Amniotic epithelial cell (primary cell): ENCODE measurements around the gene TMEM217.
A peak's percentile ranks its signal among the peaks of the same experiment; 100 is the strongest.
"Not testable (repeated sequence)": the region's sequence is repeated elsewhere in the genome, so short reads cannot be mapped to it uniquely, and the experiment has no call there.

Experiments
- DNase-seq: peaks from one replicate; pipeline ENCODE4 v3.0.0-alpha.2; 2010; ENCODE audit warnings: low read depth

Gene TMEM217

DNA sequence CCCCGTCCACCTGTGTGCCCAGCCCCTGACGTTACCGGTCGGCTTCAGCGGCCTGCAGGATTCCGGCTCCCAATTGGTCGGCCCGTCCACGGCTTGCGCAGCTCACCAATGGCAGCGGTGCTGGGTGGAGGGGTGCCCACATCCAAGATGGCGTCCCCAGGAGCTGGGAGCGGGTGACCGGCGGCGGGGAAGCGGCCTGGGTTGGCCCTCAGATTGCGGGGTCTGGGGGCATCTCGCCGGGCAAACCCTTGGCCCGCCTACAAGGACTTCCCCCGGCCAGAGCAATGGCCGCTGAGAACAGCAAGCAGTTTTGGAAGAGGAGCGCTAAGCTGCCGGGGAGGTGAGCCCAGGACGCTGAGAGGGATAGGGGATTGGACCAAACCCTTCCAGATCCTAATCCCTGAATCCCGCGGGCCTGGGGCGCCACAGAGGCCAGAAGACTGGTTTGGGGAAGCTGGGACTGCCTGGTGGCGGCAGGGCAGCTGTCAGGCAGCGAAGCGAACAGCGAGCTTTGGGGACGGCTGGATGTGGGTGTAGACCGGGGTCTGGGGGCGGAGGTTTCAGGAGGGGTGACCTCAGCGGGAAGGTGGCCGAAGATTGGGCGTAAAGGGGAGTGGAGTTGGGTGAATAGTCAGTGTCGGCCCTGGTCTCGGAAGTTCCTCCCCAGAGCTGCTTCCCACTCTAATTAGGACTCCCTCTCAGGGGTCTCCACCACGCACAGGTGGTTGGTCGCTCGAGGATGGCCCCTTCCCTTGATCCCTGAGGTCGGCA lies at the start of gene TMEM217, which contains the start of gene TBC1D22B:
Gene TMEM217, minus strand, starts transcription at position 511 of the 771 bp plus-strand sequence. CDS start 39,114 bp downstream, outside the sequence.
Gene TBC1D22B, plus strand, starts transcription at position 139 of the 771 bp plus-strand sequence. Its CDS starts 146 bp downstream, at position 285.
- DNase-seq: peak; percentile 93

DNA sequence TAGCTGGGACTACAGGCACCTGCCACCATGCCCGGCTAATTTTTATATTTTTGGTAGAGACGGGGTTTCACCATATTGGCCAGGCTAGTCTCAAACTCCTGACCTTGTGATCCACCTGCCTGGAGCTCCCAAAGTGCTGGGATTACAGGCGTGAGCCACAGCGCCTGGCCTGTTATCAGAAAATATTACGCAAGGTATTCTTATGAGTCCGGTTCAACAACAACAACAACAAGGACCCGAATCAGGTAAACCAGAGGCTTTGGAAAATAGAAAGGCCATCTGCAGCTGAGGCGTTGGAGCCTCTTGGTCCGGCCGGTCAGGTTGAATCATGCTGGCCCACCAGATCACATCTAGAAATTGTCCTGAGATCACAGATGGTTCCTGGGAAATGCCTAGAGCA lies 49.5 kb upstream of the TMEM217 start:
- peak; percentile 18 for DNase-seq

DNA sequence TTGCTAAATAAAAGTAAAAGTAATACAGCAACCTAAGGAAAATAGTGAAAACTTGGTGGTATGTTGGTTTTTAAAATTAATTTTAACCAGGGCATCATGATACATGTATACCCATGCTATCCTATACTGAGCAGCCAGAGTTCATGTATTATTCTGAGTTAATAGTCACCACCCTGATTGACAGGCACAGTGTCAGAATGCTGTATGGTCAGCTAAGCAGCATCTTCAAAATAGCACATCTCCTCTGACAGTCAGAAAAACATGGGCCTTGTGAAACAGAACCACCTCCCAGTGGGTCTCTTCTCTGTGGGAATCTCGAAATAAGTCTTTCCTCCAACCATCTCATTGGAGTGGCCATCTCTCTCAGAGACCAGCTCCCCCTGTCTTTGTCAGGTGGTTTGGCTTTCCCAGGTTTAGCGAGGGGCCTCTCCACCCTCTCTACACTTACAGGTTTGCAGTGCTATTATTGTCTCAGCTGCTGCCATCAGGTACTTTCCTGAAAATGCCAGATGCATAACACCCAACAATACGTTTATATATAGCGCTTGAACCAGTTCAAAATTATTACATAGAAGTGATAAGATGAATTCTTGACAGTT lies 48.8 kb upstream of the TMEM217 start:
- no peak for DNase-seq

DNA sequence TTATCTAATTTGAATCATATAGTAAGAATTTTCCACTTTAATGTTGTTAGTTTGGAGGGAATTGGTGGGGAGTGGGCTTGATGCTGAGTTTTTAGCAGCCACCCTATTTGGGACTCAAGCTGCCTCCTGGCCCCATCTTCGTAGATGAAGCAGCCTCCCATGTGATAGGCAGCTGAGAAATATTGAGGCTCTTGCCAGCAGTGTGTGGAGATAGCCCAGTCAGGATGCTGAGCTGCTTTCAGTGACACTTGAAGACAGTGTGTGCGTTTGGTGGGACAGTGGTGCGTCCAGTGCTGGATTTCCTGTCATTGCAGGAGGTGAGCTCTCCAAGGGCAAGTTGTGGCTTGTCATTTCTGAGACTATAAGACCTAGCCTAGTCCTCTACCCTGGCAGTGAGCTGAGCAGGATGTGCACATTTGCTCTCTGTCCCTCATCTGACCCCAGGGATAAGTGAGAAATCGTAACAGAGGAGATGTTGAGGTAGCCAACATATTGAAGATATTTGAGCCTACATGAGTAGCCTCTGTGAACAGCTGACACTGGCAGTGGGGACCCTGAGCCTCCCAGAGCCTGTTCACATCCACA lies 48.0 kb upstream of the TMEM217 start:
- no peak for DNase-seq

DNA sequence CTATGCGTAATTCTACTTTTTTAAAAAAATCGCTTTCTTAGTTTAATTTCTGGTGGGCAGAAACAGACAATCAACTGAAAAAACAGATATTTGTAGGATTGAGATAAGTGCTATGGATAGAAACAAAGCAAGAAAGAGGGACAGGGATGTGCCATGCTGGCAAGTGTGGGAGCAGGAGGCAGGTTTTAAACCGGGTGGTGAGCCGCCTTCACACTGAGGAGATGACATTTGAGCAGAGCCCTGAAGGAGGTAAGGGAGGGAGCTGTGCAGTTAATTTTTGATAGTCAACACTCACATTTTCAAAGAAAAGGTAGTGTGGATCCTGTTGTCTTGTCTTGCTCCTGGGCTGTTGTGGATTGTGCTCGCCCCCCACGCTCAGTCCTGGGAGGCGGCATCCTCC lies 46.8 kb upstream of the TMEM217 start:
- no peak for DNase-seq

DNA sequence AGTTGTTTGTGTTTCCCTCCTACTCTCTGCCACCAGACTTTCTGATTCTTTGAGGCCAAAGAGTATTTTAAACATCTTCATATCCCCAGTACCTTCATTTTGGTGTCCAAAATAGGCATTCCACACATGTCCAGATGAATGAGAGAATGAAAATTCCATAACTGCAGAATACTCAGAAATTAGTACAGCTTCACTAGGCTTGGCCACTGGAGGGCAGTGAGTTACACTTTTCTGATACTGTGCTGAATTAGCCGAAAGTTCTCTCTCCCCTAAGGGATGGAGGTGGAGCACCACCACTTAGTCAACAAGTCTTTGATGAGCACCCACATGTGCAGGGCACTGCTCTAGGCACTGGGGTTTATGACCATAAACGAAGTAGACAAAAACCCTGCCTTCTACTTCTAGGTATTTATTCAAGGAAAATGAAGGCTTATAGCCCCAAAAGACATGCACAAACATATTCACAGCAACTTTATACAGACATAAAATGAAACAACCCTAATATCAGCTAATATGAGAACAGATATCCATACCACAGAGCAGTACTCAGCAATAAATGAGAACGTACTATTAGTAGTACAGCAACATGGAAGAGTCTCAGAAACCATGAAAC lies 46.1 kb upstream of the TMEM217 start:
- DNase-seq: peak; percentile 52

DNA sequence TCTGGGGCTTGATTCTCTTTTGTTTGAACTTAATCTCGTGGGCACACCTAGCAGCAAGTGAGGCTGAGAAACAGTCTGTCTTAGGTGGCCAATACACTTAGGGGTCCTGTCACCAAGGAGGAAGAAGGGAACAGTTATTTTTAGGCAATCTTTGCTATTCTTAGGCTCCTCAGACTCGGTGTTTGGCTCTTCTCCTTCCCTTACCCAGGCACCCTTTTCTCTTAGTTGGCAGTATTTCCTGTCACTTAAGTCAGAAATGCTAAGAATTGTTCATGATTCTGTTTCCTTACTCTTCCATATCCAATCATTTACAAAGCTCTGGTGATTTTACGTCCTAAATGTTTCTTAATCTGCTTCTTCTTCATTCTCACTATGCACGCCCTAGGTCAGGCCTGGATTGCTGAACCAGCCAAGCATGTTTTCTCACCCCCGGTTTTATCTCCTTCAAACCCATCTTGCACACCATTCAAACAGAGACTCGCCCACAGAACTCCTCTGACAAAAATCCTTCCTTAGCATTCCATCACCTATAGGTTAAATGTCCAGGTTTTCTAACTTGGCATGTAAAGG lies 45.2 kb upstream of the TMEM217 start:
- no peak for DNase-seq

DNA sequence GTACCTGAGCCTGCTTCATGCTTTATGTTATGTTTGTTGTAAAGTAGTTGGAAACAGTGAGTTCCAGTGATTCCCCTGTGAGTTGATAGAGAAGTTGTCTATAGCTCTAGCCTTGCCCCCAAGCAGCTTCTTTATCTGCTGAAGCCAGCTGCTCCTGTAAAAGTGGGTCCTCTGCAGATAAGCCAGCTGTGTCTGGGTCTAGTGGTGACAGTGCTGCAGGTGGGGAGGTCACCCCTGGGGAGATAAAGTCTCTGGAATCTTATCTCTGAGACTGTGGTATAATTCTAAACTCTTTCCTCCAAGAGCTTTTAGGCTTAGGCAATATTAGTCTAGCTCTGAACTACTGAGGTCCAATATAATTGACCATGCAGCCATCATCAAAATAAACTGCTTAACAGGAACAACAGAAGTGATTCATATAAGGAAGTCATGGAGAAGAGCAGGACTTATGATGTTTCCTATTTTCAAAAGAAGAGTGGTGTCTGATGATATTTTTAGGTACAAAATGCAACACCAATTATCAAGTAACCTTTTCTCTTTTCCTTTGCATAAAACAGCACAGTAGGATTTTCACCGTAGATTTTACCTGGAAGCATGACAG lies 44.2 kb upstream of the TMEM217 start:
- no peak for DNase-seq

DNA sequence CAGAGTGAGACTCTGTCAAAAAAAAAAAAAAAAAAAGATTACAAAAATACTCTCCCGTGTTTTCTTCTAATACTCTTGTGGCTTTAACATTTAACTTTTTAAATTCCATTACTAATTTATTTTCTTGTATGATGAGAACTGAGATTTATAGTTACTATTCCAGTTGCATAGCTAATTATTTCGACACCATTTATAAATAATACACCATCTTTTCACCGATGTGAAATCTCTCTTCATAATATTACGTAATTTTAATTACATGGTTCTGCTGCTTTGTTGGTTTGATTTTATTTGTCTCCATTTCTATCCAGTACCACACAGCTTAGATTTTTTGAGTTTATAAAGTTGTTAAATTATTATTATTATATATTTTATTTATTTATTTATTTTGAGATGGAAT lies 42.0 kb upstream of the TMEM217 start:
- no peak for DNase-seq

DNA sequence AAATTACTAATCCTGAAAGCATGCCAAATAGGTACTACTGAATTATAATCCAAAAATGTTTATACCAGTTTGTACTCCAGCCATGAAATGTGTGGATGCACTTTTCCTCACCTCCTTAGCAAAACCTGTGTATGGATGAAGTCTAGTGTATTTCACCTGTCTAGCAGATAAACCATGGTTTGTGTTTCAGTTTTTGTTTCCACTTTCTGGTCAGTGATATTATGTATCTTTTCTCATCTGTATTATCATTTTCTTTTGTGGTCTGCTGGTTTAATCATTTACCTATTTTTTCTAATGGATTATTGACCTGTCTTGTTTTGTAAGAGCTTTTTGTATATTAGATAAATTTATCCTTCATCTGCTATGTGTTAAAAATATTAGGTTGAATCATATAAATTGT lies 41.0 kb upstream of the TMEM217 start:
- no peak for DNase-seq

DNA sequence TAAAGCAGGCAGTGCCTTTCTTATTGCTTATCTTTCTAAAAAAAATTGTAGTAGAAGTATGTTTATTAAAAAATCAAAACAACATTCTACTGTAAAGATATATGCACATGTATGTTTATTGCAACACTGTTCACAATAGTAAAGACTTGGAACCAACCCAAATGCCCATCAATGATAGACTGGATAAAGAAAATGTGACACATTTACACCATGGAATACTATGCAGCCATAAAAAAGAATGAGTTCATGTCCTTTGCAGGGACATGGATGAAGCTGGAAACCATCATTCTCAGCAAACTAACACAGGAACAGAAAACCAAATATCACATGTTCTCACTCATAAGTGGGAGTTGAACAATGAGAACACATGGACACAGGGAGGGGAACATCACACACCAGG lies 39.7 kb upstream of the TMEM217 start:
- DNase-seq: not testable (repeated sequence)

DNA sequence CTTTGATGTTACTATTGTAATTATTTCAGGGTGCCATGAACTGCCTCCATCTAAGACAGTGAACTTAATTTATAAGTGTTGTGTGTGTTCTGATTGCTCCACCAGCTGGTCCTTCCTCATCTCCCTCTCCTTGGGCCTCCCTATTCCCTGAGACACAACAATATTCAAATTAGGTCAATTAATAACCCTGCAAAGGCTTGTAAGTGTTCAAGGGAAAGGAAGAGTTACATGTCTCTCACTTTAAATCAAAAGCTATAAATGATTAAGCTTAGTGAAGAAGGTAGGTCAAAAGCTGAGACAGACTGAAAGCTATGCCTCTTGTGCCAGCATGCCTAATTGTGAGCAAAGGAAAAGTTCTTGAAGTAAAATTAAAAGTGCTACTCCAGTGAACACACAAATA lies 35.5 kb upstream of the TMEM217 start:
- no peak for DNase-seq

DNA sequence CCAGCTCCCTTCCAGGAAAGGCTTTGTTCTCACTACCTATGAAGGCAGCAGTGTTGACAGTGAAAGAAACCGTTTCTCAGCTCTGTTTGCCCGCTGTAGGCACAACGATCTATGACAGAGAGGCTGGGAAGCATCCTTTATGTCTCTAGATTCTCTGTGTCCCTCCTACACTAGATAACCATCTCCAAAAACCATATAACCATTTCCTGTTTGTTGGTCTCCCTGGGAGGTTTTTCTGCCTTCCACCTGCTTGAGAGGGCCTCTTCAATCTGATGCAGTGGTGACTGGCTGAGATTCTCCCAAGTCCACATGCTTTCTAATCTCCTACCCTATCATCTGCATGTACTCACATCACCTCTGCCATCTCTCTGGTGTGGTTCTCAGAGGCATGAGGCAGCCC lies 32.0 kb upstream of the TMEM217 start:
- no peak for DNase-seq

DNA sequence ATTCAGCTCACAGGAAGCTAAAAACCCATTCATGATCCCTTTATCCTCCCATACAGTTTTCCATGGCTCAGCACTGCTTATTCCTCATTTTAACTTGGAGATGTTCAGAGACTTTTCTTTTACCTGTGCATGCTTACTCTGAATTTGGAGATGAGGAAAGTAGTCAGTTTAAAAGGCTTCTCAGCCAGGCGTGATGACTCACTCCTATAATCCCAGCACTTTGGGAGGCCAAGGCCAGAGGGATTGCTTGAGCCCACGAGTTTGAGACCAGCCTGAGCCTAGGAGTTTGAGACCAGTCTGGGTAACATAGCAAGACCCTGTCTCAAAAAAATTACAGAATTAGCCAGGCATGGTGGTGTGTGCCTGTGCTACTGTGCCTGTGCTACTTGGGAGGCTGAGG lies 30.3 kb upstream of the TMEM217 start:
- peak; percentile 33 for DNase-seq

DNA sequence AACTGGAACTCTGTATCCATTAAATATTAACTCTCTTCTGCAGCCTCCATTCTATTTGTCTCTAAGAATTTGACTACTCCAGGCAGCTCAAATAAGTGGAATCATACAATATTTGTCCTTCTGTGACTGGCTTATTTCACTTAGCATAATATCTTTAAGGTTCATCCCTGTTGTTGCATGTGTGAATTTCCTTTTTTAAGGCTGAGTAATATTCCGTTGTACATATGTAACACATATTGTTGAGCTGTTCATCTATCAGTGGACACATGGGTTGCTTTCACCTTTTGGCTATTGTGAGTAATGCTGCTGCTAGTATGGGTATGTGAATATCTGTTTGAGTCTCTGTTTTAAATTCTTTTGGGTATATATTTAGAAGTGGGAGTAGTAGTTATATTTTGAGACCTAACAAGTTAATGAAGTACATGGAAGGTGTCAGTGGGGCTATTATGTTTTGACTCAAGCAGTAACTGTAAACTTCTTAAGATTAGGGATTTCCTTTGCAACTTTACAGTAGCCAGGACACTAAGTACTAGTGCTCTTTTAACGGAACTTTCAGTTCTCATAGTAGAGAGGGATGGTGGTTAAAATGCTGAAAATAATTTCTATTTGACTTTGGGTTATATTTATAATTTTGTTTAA lies 29.7 kb upstream of the TMEM217 start:
- DNase-seq: no peak

DNA sequence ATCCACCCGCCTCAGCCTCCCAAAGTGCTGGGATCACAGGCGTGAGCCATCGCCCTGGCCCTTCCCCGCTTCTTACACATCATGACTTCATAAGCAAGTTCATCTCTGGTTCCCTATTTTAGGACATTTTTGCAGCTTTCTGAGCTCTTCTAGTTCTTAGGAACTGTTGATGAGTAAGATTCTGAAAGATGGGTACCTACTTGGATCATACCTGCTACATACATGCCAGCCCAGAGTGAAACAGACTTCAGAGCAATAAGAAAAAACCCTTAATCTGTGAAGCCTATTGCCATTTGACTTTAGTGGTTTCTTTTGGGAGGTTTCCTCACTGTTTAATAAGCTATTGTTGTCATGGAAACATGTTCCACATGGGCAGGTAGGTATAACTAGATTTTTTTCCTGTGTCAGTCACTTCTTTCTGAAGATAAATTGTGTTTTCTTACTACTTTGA lies 27.9 kb upstream of the TMEM217 start:
- DNase-seq: no peak

DNA sequence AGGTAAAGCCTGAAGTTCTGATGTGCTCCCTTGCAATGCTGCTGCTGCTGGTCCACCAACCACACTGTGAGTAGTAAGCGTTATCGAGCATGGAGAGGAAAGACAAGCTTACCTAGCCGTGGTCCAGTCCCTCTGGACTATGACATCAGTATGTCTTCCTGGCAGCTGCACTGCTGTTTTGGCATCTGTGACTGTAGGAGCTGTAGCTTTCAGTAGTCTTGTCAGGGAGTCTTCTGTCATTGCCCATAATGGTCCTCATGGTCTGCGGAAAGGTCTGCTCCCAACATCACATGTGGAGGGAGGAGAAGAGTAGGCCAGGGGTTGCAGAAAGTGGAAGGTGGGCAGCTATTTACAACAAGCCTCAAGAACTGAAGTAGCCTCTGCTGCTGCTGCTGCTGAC lies 26.8 kb upstream of the TMEM217 start:
- no peak for DNase-seq

DNA sequence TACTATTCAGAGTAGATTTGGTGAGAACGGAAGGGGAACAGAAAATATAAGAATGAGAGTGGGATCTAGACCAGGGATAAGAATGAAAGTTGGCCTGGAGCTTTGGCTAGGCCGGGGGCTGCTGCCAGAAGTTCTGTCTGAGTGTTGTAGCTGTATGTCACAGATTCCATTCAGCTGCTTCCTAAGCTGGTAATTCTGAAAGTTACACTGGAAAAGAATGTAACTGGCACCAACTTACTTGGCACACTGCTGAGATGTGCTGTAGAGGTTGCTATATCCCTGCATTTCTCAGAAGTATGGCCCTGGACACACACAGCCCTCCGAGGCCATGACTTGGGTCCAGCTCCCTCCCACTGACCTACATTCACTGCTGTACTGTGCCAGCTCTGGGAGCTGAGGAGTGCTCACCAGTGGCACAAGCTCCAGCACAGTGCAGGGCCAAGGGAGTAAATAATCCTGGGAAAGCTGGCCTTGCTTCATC lies 25.8 kb upstream of the TMEM217 start:
- peak; percentile 31 for DNase-seq

DNA sequence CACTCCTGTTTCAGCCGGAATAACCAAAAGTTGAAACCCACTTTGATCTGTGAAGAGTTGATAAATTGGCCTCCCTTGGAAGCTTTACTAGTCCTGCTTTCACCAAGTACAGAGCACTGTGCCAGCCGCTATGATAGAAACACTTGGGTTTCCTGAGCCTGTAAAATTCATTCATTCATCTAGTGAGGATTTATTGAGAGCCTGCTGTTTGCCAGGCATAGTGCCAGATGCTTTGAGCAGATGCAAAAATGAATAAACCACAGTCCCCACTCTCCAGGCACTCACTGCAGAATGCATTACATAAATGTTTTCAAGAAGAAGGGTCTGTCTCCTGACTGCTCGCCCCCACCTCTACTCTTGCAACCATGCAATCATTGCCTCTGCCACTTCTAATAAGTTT lies 25.3 kb upstream of the TMEM217 start:
- peak; percentile 29 for DNase-seq

DNA sequence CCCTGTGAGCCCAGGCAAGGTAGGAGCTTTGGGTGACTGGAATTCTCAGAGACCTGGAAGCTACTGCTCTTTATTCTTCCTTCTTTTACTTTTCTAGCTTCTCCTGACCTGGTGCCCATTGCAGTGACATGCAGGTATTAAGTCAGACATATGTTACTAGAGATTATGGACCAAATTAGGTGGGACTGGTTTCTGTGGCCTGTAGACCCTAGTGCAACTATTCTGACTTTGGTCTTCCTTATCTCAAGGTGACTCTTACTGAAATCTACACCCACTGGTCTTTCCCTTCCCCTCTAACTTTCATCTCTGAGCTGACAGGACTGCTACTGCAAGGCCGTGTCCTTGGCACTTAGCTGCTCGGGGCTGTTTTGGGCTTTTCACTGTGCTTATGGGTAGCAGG lies 24.4 kb upstream of the TMEM217 start:
- no peak for DNase-seq

DNA sequence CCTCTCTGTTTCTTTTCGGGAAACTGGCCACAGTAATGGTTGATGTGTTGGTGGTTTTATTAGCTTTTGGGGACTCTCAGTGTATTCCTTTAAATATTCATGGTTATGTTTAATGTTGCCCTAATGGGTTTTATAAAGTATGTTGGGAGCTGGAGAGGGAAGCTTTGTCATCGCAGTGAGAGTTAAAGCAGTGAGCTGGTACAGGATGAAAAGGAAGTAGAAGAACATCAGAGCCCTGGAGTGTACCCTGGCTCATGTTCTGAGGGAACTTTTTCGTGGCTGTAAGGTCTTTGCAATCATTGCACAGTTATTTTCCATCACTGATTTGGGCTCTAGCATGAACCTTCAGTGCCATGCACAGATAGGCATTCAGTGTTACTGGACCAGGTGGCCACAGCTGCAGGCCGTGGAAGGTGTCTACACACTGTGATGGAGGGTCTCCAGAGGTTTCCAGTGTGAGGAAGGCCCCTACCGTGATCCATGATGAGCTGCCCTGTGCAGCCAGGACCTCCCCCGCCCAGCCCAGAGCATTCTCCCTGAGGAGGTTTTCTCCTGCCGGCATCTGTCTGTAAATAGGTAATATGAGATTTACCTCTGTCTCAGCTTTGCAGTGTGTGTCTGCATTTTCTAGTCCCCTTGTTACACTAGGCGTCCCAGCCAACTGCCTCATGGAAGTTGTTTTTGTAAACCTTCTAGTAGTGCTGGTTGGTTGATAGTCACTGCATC lies 22.4 kb upstream of the TMEM217 start:
- no peak for DNase-seq
